Measurements from ENCODE around the gene EHMT1.

The EHMT1 gene

DNA sequence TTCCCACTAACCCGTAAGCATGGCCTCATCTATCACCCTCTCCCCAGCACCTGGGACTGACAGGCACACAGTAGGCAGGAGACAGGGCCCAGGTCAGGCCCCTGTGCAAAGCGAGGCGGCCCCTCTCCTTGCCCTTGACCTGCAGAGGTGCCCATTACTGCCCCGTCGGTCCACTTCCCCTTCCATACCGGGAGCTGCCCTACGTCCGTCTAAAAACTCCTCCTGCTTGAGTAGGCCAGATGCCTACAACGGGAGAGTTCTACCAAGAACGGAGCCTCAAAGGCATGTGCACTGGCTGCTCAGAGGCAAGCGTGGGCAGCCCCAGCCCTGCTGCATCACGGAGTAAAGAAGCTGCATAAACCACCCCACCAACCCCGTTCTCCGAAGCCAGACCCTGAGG, 35.5 kb upstream of the EHMT1 start:
- H3K9ac ChIP-seq, result no peak overlapping the region
- H3K4me3 ChIP-seq (IDR thresholded peaks at IDR 0.05; ENCODE audit: insufficient read depth, low read depth, low read length), result no peak overlapping the region
- TF ChIP-seq, protein P1, sequence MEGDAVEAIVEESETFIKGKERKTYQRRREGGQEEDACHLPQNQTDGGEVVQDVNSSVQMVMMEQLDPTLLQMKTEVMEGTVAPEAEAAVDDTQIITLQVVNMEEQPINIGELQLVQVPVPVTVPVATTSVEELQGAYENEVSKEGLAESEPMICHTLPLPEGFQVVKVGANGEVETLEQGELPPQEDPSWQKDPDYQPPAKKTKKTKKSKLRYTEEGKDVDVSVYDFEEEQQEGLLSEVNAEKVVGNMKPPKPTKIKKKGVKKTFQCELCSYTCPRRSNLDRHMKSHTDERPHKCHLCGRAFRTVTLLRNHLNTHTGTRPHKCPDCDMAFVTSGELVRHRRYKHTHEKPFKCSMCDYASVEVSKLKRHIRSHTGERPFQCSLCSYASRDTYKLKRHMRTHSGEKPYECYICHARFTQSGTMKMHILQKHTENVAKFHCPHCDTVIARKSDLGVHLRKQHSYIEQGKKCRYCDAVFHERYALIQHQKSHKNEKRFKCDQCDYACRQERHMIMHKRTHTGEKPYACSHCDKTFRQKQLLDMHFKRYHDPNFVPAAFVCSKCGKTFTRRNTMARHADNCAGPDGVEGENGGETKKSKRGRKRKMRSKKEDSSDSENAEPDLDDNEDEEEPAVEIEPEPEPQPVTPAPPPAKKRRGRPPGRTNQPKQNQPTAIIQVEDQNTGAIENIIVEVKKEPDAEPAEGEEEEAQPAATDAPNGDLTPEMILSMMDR (conservative IDR thresholded peaks at IDR 0.05; ENCODE audit: low read depth, low read length), result no peak
- H3K4me2 ChIP-seq, result no peak overlapping the region
- H3K79me2 ChIP-seq (ENCODE audit: insufficient read depth, low read depth), result peaks cover 9% of the 10 kb centered on the region; the same call in 1 of the 2 replicates
- no peaks in the 10 kb centered on the region for H3K27me3 ChIP-seq (ENCODE audit: insufficient read depth, low read depth)
- peaks cover 9% of the 10 kb centered on the region for H3K4me1 ChIP-seq (ENCODE audit: low read depth, poor library complexity, severe bottlenecking)
- no peak overlapping the region for H2AFZ ChIP-seq (ENCODE audit: low read depth)
- no peak overlapping the region for H3K27ac ChIP-seq
- H3K36me3 ChIP-seq (ENCODE audit: insufficient read depth), result no peaks in the 10 kb centered on the region; the same call in 1 of the 2 replicates
- H4K20me1 ChIP-seq (ENCODE audit: insufficient read depth), result no peaks in the 10 kb centered on the region; the same call in 1 of the 2 replicates

DNA sequence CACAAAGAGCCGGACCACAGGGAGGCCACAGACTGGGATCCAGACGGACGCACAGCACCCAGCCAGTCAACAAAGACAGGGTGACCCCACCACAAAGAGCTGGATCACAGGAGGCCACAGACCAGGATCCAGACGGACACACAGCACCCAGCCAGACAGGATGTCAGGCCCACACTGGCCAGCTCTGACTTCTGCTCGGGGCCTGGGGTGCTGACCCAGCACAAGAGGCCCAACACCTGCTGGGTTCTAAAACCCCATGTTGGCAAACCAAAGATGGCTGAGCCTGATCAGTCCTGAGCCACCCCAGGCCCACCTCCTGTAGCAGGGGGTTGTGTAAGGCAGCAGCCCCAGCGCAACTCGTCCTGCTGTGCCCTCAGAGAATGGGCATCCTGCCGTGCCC, 34.8 kb upstream of the EHMT1 start:
- H3K27me3 ChIP-seq (ENCODE audit: insufficient read depth, low read depth), result no peaks in the 10 kb centered on the region
- no peak overlapping the region for H3K9ac ChIP-seq
- TF ChIP-seq, protein P1 (conservative IDR thresholded peaks at IDR 0.05; ENCODE audit: low read depth, low read length), result no peak
- H2AFZ ChIP-seq (ENCODE audit: low read depth), result no peak overlapping the region
- H3K4me2 ChIP-seq, result no peak overlapping the region
- peaks cover 14% of the 10 kb centered on the region for H3K4me1 ChIP-seq (ENCODE audit: low read depth, poor library complexity, severe bottlenecking)
- no peak overlapping the region for H3K4me3 ChIP-seq (IDR thresholded peaks at IDR 0.05; ENCODE audit: insufficient read depth, low read depth, low read length)
- peaks cover 12% of the 10 kb centered on the region; the same call in 1 of the 2 replicates for H3K79me2 ChIP-seq (ENCODE audit: insufficient read depth, low read depth)
- no peak overlapping the region for H3K27ac ChIP-seq
- no peaks in the 10 kb centered on the region; the same call in 1 of the 2 replicates for H4K20me1 ChIP-seq (ENCODE audit: insufficient read depth)
- no peaks in the 10 kb centered on the region; the same call in 1 of the 2 replicates for H3K36me3 ChIP-seq (ENCODE audit: insufficient read depth)

DNA sequence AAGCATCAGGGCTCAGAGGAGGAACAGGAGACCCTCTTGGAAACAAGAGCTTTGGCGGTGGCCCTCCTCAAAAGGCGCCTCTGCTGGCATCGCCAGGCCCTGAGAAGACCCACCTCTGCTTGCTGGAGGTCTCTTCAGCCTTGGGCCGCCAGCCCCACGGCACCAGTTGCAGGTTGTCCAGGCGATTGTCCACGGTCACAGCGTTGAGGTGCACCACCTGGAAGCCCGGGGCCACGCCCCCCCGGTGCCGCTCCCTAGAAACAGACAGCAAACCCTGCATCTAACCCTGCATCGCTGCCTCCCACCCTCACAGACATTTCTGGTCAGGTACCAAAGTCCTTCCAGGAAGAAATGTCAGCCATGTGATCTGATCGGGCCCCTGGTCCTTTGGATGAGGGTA, 32.0 kb upstream of the EHMT1 start:
- no peaks in the 10 kb centered on the region; the same call in 1 of the 2 replicates for H3K36me3 ChIP-seq (ENCODE audit: insufficient read depth)
- H3K4me2 ChIP-seq, result no peak overlapping the region
- H3K4me1 ChIP-seq (ENCODE audit: low read depth, poor library complexity, severe bottlenecking), result peaks cover 15% of the 10 kb centered on the region
- TF ChIP-seq, protein P1 (conservative IDR thresholded peaks at IDR 0.05; ENCODE audit: low read depth, low read length), result no peak
- H3K27me3 ChIP-seq (ENCODE audit: insufficient read depth, low read depth), result no peaks in the 10 kb centered on the region
- 0 out of 2 replicates have a peak, but pooled peaks cover 4% of the 10 kb centered on the region for H4K20me1 ChIP-seq (ENCODE audit: insufficient read depth)
- H3K9ac ChIP-seq, result no peak overlapping the region
- H3K79me2 ChIP-seq (ENCODE audit: insufficient read depth, low read depth), result peaks cover 19% of the 10 kb centered on the region; the same call in 1 of the 2 replicates
- H3K4me3 ChIP-seq (IDR thresholded peaks at IDR 0.05; ENCODE audit: insufficient read depth, low read depth, low read length), result no peak overlapping the region
- no peak overlapping the region for H2AFZ ChIP-seq (ENCODE audit: low read depth)
- no peak overlapping the region for H3K27ac ChIP-seq

DNA sequence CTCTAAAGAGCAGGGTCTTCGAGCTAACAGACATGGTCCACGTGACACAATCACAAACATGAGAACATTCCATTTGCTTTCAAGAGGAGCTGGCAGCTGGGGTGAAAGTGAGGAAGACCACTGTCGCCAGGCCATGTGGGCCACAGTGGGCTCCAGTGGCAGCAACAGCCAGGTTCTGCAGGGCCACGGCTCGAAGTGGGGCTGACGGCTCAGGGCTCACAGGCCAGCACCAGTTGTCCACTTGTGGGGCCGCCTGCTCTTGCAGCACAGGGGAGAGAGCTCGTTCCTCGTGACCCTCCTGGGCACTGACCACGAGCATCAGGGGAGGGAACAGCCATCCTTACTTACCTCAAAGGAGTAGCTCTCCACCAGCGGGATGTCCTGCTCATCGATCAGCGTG, 30.5 kb upstream of the EHMT1 start:
- Histone ChIP-seq H3K9ac (no peak overlapping the region), H3K4me2 (peak overlapping the region; percentile 69; the same call in 1 of the 2 replicates), H3K4me1 (ENCODE audit: low read depth, poor library complexity, severe bottlenecking) (peaks cover 15% of the 10 kb centered on the region), H3K27me3 (ENCODE audit: insufficient read depth, low read depth) (no peaks in the 10 kb centered on the region), H3K27ac (no peak overlapping the region), H4K20me1 (ENCODE audit: insufficient read depth) (0 out of 2 replicates have a peak, but pooled peaks cover 4% of the 10 kb centered on the region), H3K79me2 (ENCODE audit: insufficient read depth, low read depth) (peaks cover 19% of the 10 kb centered on the region; the same call in 1 of the 2 replicates), H2AFZ (ENCODE audit: low read depth) (no peak overlapping the region), H3K4me3 (IDR thresholded peaks at IDR 0.05; ENCODE audit: insufficient read depth, low read depth, low read length) (no peak overlapping the region), H3K36me3 (ENCODE audit: insufficient read depth) (no peaks in the 10 kb centered on the region; the same call in 1 of the 2 replicates)
- TF ChIP-seq, protein P1 (conservative IDR thresholded peaks at IDR 0.05; ENCODE audit: low read depth, low read length), result no peak

Measured in KMS-11 (cell line).